ENCODE data around the gene SLC66A2. TPM values are rescaled to one million over a fixed set of nuclear protein-coding genes. Genes with fewer than 3 reads are reported as not detected.

The SLC66A2 gene
- total and polyA plus RNA-seq, 8 donors: 18.1 to 148 (median 24.4) TPM

GRCh38 chr18:79940126-79940813, 11.2 kb downstream of the SLC66A2 start:
- no peak overlapping the region for H3K27ac ChIP-seq

GRCh38 chr18:79939096-79939495, 12.4 kb downstream of the SLC66A2 start:
- 67 to 86% (median 80%) methylated on average over 5 of the region's 5 CpGs for WGBS, 5 donors
- Histone ChIP-seq H3K4me3 (no peak overlapping the region), H3K4me1 (peaks cover 23 to 46% (median 42%) of the 10 kb centered on the region in 4 donors), H3K27me3 (no peaks in the 10 kb centered on the region), H3K36me3 (peaks cover 23 to 92% (median 81%) of the 10 kb centered on the region in 4 donors), H3K9me3 (peaks cover 0 to 14% (median 5%) of the 10 kb centered on the region in 4 donors), H3K27ac (no peak overlapping the region)
- intact Hi-C loops (cut with DNase I; ENCODE audit: low total_unique reads): no loop called here
- DNase-seq: no peak
- TF ChIP-seq EP300 (IDR thresholded peaks at IDR 0.05): no peak
- no peak for TF ChIP-seq POLR2AphosphoS5 (IDR thresholded peaks at IDR 0.05)
- TF ChIP-seq POLR2A (IDR thresholded peaks at IDR 0.05): no peak
- TF ChIP-seq CTCF (IDR thresholded peaks at IDR 0.05): no peak

More at GRCh38 chr18:79940126-79940813, 11.2 kb downstream of the SLC66A2 start:
- Histone ChIP-seq H3K9me3 (peaks cover 0 to 9% (median 4%) of the 10 kb centered on the region in 4 donors), H3K27me3 (no peaks in the 10 kb centered on the region), H3K4me1 (peaks cover 25 to 46% (median 42%) of the 10 kb centered on the region in 4 donors), H3K4me3 (no peak overlapping the region), H3K36me3 (peaks cover 19 to 82% (median 73%) of the 10 kb centered on the region in 4 donors)
- intact Hi-C loops (cut with DNase I; ENCODE audit: low total_unique reads): loop anchor here (10.0 kb wide), 1 partner anchor 95 kb away; the partner anchor contains the start of gene RBFA
- TF ChIP-seq CTCF (IDR thresholded peaks at IDR 0.05) (no peak), EP300 (IDR thresholded peaks at IDR 0.05) (no peak), POLR2A (IDR thresholded peaks at IDR 0.05) (no peak), POLR2AphosphoS5 (IDR thresholded peaks at IDR 0.05) (no peak)
- peak in 1 of 2 donors; percentile 8 for DNase-seq
- WGBS, 5 donors: 85 to 93% (median 93%) methylated on average over 18 of the region's 18 CpGs

GRCh38 chr18:79938196-79938595, 13.3 kb downstream of the SLC66A2 start:
- DNase-seq: no peak
- TF ChIP-seq EP300 (IDR thresholded peaks at IDR 0.05) (no peak), POLR2A (IDR thresholded peaks at IDR 0.05) (no peak), CTCF (IDR thresholded peaks at IDR 0.05) (no peak), POLR2AphosphoS5 (IDR thresholded peaks at IDR 0.05) (no peak)
- peaks cover 14 to 41% (median 37%) of the 10 kb centered on the region in 4 donors for H3K4me1 ChIP-seq
- H3K9me3 ChIP-seq: peaks cover 0 to 23% (median 9%) of the 10 kb centered on the region in 4 donors
- 92 to 94% (median 93%) methylated on average over 9 of the region's 9 CpGs for WGBS, 5 donors
- intact Hi-C loops (cut with DNase I; ENCODE audit: low total_unique reads): no loop called here
- no peaks in the 10 kb centered on the region for H3K27me3 ChIP-seq
- H3K36me3 ChIP-seq: peaks cover 23 to 94% (median 86%) of the 10 kb centered on the region in 4 donors
- H3K4me3 ChIP-seq: no peak overlapping the region
- H3K27ac ChIP-seq: no peak overlapping the region

- TF ChIP-seq EP300 (IDR thresholded peaks at IDR 0.05): no peak
- TF ChIP-seq CTCF (IDR thresholded peaks at IDR 0.05): no peak
- TF ChIP-seq POLR2AphosphoS5 (IDR thresholded peaks at IDR 0.05): no peak
- no peak for TF ChIP-seq POLR2A (IDR thresholded peaks at IDR 0.05)
- no peak overlapping the region for H3K27ac ChIP-seq
- DNase-seq: no peak
- intact Hi-C loops (cut with DNase I; ENCODE audit: low total_unique reads): no loop called here
- H3K9me3 ChIP-seq: peaks cover 0 to 32% (median 16%) of the 10 kb centered on the region in 4 donors
- peaks cover 23 to 87% (median 81%) of the 10 kb centered on the region in 4 donors for H3K36me3 ChIP-seq
- H3K27me3 ChIP-seq: no peaks in the 10 kb centered on the region
- 96 to 98% (median 96%) methylated on average over 25 of the region's 25 CpGs for WGBS, 5 donors
- H3K4me1 ChIP-seq: peaks cover 7 to 34% (median 29%) of the 10 kb centered on the region in 4 donors
- H3K4me3 ChIP-seq: no peak overlapping the region
These were observed 14.2 kb downstream of the SLC66A2 start for GRCh38 chr18:79937103-79937860.

All from stomach (tissue), 9 donors.